CD4-positive, alpha-beta T cell treated with Interleukin-15 for 4 hours (primary cell): ENCODE measurements around the gene TRIM22.
"Not testable (repeated sequence)": the region's sequence is repeated elsewhere in the genome, so short reads cannot be mapped to it uniquely, and the experiment has no call there.

Source experiments
- DNase-seq: peaks from one replicate; pipeline ENCODE4 v3.0.0-alpha.2; 2020; ENCODE audit warnings: low spot score

Gene TRIM22

GRCh38 chr11:5691238-5691963 is 1.8 kb downstream of the TRIM22 start:
- DNase-seq, result not testable (repeated sequence)

GRCh38 chr11:5691964-5692361 is 2.4 kb downstream of the TRIM22 start:
- no peak for DNase-seq

- no peak for DNase-seq
Measured at GRCh38 chr11:5694642-5695041, 5.1 kb downstream of the TRIM22 start.

- no peak for DNase-seq
Measured at GRCh38 chr11:5695580-5695979, 6.0 kb downstream of the TRIM22 start.

- no peak for DNase-seq
Measured at GRCh38 chr11:5696210-5696609, 6.6 kb downstream of the TRIM22 start.

- no peak for DNase-seq
Measured at GRCh38 chr11:5698281-5698680, 8.7 kb downstream of the TRIM22 start.

GRCh38 chr11:5700421-5701054 is 10.9 kb downstream of the TRIM22 start:
- DNase-seq, result no peak

GRCh38 chr11:5701055-5701577 is 11.5 kb downstream of the TRIM22 start:
- DNase-seq, result no peak

GRCh38 chr11:5703741-5704536 is 14.3 kb downstream of the TRIM22 start:
- DNase-seq, result no peak

- DNase-seq, result no peak
Measured at GRCh38 chr11:5705688-5706087, 16.1 kb downstream of the TRIM22 start.

- peak; percentile 28 for DNase-seq
Measured at GRCh38 chr11:5712507-5712906, 22.9 kb downstream of the TRIM22 start.

- no peak for DNase-seq
Measured at GRCh38 chr11:5713695-5714094, 24.1 kb downstream of the TRIM22 start.

GRCh38 chr11:5716518-5716917 is 26.9 kb downstream of the TRIM22 start:
- not testable (repeated sequence) for DNase-seq

- DNase-seq, result no peak
Measured at GRCh38 chr11:5719703-5720495, 30.3 kb downstream of the TRIM22 start.

GRCh38 chr11:5722622-5723021 is 33.0 kb downstream of the TRIM22 start:
- no peak for DNase-seq

- no peak for DNase-seq
Measured at GRCh38 chr11:5726351-5726750, 36.8 kb downstream of the TRIM22 start.

- no peak for DNase-seq
Measured at GRCh38 chr11:5727691-5728090, 38.1 kb downstream of the TRIM22 start.

- DNase-seq, result no peak
Measured at GRCh38 chr11:5736396-5736795, 46.8 kb downstream of the TRIM22 start, which contains the start of gene OR56B1. OR56B1 (plus strand) TSS chr11:5736448; CDS start chr11:5736517, 69 bp downstream.

GRCh38 chr11:5737091-5737490 is 47.5 kb downstream of the TRIM22 start:
- DNase-seq, result no peak

- DNase-seq, result no peak
Measured at GRCh38 chr11:5737670-5738392, 48.2 kb downstream of the TRIM22 start.

- no peak for DNase-seq
Measured at GRCh38 chr11:5738431-5738830, 48.8 kb downstream of the TRIM22 start.
